Nephron (organoid): Measurements from ENCODE around the gene LRP1.

Experiments used
- H3K27ac Mint-ChIP-seq, 3 experiments: 2 replicates each; pipeline ENCODE4 v1.8.0; 2020; ENCODE audit warnings: mixed read lengths in 3 of 3, mild to moderate bottlenecking in 2 of 3, moderate library complexity in 1 of 3
- H3K27me3 Mint-ChIP-seq: 2 replicates; pipeline ENCODE4 v1.8.0; 2021; ENCODE audit warnings: low read depth, mild to moderate bottlenecking, moderate library complexity, mixed read lengths
- H3K36me3 Mint-ChIP-seq: 2 replicates; pipeline ENCODE4 v1.8.0; 2020; ENCODE audit warnings: low read depth, mixed read lengths
- H3K4me1 Mint-ChIP-seq: 2 replicates; pipeline ENCODE4 v1.8.0; 2020; ENCODE audit warnings: mixed read lengths
- H3K4me3 Mint-ChIP-seq, 3 experiments: 2 replicates each; pipeline ENCODE4 v1.8.0; 2020; ENCODE audit warnings: mild to moderate bottlenecking in 3 of 3, mixed read lengths in 3 of 3, moderate library complexity in 2 of 3
- H3K9me3 Mint-ChIP-seq: 2 replicates; pipeline ENCODE4 v1.8.0; 2020; ENCODE audit warnings: mixed read lengths
- CTCF ChIP-seq, 3 experiments: fragments of 200-600 bp; sonication (generic); IDR thresholded peaks; one replicate each; pipeline ENCODE4 v1.5.0; 2021; ENCODE audit warnings: antibody characterized with exemption in 3 of 3; ENCODE audit not compliant: unreplicated experiment in 3 of 3

LRP1 gene

GRCh38 chr12:57164454-57164853 is 36.2 kb downstream of the LRP1 start:
- Mint-ChIP-seq H3K36me3 (peaks cover 71% of the 10 kb centered on the region), H3K9me3 (no peaks in the 10 kb centered on the region), H3K27ac (no peak overlapping the region), H3K27me3 (no peaks in the 10 kb centered on the region), H3K4me3 (no peak overlapping the region), H3K4me1 (peaks cover 8% of the 10 kb centered on the region)
- no peak for TF ChIP-seq CTCF (IDR thresholded peaks at IDR 0.05; ENCODE audit: unreplicated experiment in 3 of 3)

- Mint-ChIP-seq H3K27ac (no peak overlapping the region), H3K36me3 (peaks cover 76% of the 10 kb centered on the region), H3K9me3 (no peaks in the 10 kb centered on the region), H3K27me3 (no peaks in the 10 kb centered on the region), H3K4me1 (peaks cover 13% of the 10 kb centered on the region), H3K4me3 (no peak overlapping the region)
- no peak for TF ChIP-seq CTCF (IDR thresholded peaks at IDR 0.05; ENCODE audit: unreplicated experiment in 3 of 3)
These were observed 36.8 kb downstream of the LRP1 start for GRCh38 chr12:57164966-57165625.

- TF ChIP-seq CTCF (IDR thresholded peaks at IDR 0.05; ENCODE audit: unreplicated experiment in 3 of 3), result no peak
- Mint-ChIP-seq H3K36me3 (peaks cover 71% of the 10 kb centered on the region), H3K27me3 (no peaks in the 10 kb centered on the region), H3K4me1 (peaks cover 16% of the 10 kb centered on the region), H3K9me3 (no peaks in the 10 kb centered on the region), H3K4me3 (no peak overlapping the region), H3K27ac (no peak overlapping the region)
These were observed 37.5 kb downstream of the LRP1 start for GRCh38 chr12:57165741-57166140.

GRCh38 chr12:57166971-57167371 is 38.7 kb downstream of the LRP1 start:
- Mint-ChIP-seq H3K27ac (peak overlapping the region in 1 of 3 experiments; percentile 45), H3K4me3 (no peak overlapping the region), H3K27me3 (no peaks in the 10 kb centered on the region), H3K4me1 (peaks cover 26% of the 10 kb centered on the region), H3K36me3 (peaks cover 66% of the 10 kb centered on the region), H3K9me3 (no peaks in the 10 kb centered on the region)
- TF ChIP-seq CTCF (IDR thresholded peaks at IDR 0.05; ENCODE audit: unreplicated experiment in 3 of 3), result no peak

- TF ChIP-seq CTCF (IDR thresholded peaks at IDR 0.05; ENCODE audit: unreplicated experiment in 3 of 3), result no peak
- Mint-ChIP-seq H3K36me3 (peaks cover 66% of the 10 kb centered on the region), H3K4me3 (peak overlapping the region in 1 of 3 experiments; percentile 3), H3K4me1 (peaks cover 33% of the 10 kb centered on the region), H3K27ac (peak overlapping the region in 2 of 3 experiments; percentile 1 to 87), H3K27me3 (no peaks in the 10 kb centered on the region), H3K9me3 (no peaks in the 10 kb centered on the region)
These were observed 39.8 kb downstream of the LRP1 start for GRCh38 chr12:57168058-57168457.
